K562 (cell line): ENCODE data around the gene EFEMP2. TPM values are rescaled to one million over a fixed set of nuclear protein-coding genes. Genes with fewer than 3 reads are reported as not detected.

Experiments used
- DACH1 ChIP-seq: fragments of 450-650 bp; IDR thresholded peaks from 2 replicates; pipeline ENCODE4 v1.6.1; 2018; ENCODE audit not compliant: partially characterized antibody
- DPF2 ChIP-seq: fragments of 450-650 bp; IDR thresholded peaks from 2 replicates; pipeline ENCODE4 v1.6.1; 2016
- GABPA ChIP-seq: fragments of 200-800 bp; sonication (Bioruptor generic); conservative IDR thresholded peaks from 2 replicates; pipeline ENCODE4 v1.6.1; 2016; ENCODE audit warnings: low read depth, missing genetic modification characterization, missing compliant biosample characterization
- GATAD2B ChIP-seq: fragments of 450-650 bp; IDR thresholded peaks from 2 replicates; pipeline ENCODE4 v1.6.1; 2017; ENCODE audit warnings: mild to moderate bottlenecking, borderline replicate concordance
- JUNB ChIP-seq: fragments of 450-650 bp; formaldehyde crosslinking; conservative IDR thresholded peaks from 2 replicates; pipeline ENCODE4 v1.4.0; 2020; ENCODE audit warnings: mild to moderate bottlenecking
- LEF1 ChIP-seq: fragments of 450-650 bp; IDR thresholded peaks from 2 replicates; pipeline ENCODE4 v1.6.1; 2016; ENCODE audit warnings: mild to moderate bottlenecking
- NFIX ChIP-seq: fragments of 250-450 bp; sonication (Bioruptor Pico); IDR thresholded peaks from 2 replicates; pipeline ENCODE4 v1.4.0; 2020; ENCODE audit warnings: low read depth, mild to moderate bottlenecking, moderate library complexity
- SMARCA4 ChIP-seq: fragments of 450-650 bp; IDR thresholded peaks from 2 replicates; pipeline ENCODE4 v1.6.1; 2016
- polyA plus RNA-seq, 8 experiments: library from polyadenylated mRNA; depleted of rRNA in 4 of 8; stranded (reverse) in 5 of 8; unstranded in 3 of 8; fragments of >200 nt; fragmentation: Nextera tagmentation in 2 of 8; fragmentation: Illumina TruSeq in 1 of 8; extraction: Ambion mirVana in 2 of 8; extraction: Trizol in 1 of 8; gene quantifications; 2 replicates each; pipeline versions ENCODE4 v1.2.1 to v1.2.3, GENCODE V29; 2011 to 2014; ENCODE audit warnings: inconsistent platforms in 1 of 8, missing spikeins in 1 of 8
- total RNA-seq, 7 experiments: library from RNA; depleted of rRNA in 6 of 7; stranded (reverse); fragments of >200 nt in 6 of 7; fragmentation: Illumina TruSeq in 2 of 7; extraction: Trizol in 2 of 7; gene quantifications; 2 replicates each; pipeline versions ENCODE4 v1.2.1 to v1.2.3, GENCODE V29; 2011 to 2021; ENCODE audit warnings: low replicate concordance in 1 of 7
- TF ChIP-seq, protein P1 (sequence below): sonication (generic); formaldehyde crosslinking; IDR thresholded peaks from 2 replicates; pipeline ENCODE4 v1.8.0; 2022; ENCODE audit warnings: mild to moderate bottlenecking, missing genetic modification reagents
- TF ChIP-seq, protein P2 (sequence below): fragments of 250-450 bp; sonication (Bioruptor Pico); IDR thresholded peaks from 2 replicates; pipeline ENCODE4 v1.5.0; 2021; ENCODE audit warnings: mild to moderate bottlenecking, moderate library complexity
- TF ChIP-seq, protein P3 (sequence below), 2 experiments: IDR thresholded peaks; 2 replicates each; pipeline ENCODE4 v1.6.1; 2012; ENCODE audit warnings: improper control_type of control experiment in 2 of 2, low read depth in 2 of 2, low read length in 2 of 2, borderline replicate concordance in 1 of 2
- TF ChIP-seq, protein P4 (sequence below): sonication (generic); formaldehyde crosslinking; IDR thresholded peaks from 2 replicates; pipeline ENCODE4 v1.8.0; 2023; ENCODE audit warnings: mild to moderate bottlenecking, missing genetic modification reagents
- TF ChIP-seq, protein P5 (sequence below): fragments of 250-450 bp; sonication (Bioruptor Pico); IDR thresholded peaks from 2 replicates; pipeline ENCODE4 v1.8.0; 2021; ENCODE audit warnings: borderline replicate concordance, mild to moderate bottlenecking, moderate library complexity; ENCODE audit not compliant: poor library complexity, severe bottlenecking
- TF ChIP-seq, protein P6 (sequence below): fragments of 450-650 bp; formaldehyde crosslinking; IDR thresholded peaks from 2 replicates; pipeline ENCODE4 v1.4.0; 2022; ENCODE audit warnings: missing genetic modification characterization

EFEMP2 gene
- total and polyA plus RNA-seq, 9 of the 15 experiments (the other 6 are each of a cell fraction or from before 2014, with no cell fraction given), result 0.07 to 2.9 (median 0.69) TPM; not detected in 1

DNA sequence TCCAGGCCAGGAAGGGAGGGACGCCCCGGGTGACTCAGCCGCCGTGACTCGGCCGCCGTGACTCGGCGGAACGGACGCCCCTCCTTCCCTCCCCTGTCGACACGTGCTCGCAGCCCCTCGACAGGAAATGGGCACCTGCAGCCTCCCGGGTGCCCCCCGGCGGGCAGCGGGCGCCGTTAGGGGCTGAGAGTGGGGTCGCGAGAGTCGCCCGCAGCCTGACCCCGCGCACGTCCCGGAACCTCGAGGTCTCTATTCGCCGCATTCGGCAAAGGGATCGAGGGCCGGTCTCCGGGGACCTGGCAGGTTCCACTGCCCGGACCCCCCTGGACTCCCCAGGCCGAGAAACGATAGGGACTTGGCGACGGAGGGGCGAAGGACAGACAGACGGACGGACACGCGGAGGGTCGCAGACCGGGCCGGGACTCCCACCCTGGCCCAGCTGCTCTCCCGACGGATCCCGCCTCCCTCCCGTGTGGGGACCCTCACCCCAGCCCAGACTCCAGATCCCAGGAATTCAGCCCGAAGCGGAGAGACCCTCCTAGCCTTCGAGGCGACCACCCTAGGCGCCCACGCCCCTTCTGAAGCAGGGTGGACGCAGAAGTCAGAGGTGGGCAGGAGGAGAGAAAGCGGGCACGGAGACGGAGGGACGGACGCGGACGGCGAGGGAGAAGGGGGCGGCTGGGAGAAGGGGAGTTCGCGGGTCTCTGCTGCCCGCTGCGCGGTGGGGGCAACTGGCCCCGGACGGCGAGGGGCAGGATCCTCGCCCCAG is 26.9 kb upstream of the EFEMP2 start (continued):
- TF ChIP-seq, protein P1, sequence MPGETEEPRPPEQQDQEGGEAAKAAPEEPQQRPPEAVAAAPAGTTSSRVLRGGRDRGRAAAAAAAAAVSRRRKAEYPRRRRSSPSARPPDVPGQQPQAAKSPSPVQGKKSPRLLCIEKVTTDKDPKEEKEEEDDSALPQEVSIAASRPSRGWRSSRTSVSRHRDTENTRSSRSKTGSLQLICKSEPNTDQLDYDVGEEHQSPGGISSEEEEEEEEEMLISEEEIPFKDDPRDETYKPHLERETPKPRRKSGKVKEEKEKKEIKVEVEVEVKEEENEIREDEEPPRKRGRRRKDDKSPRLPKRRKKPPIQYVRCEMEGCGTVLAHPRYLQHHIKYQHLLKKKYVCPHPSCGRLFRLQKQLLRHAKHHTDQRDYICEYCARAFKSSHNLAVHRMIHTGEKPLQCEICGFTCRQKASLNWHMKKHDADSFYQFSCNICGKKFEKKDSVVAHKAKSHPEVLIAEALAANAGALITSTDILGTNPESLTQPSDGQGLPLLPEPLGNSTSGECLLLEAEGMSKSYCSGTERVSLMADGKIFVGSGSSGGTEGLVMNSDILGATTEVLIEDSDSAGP, result 0 out of 2 replicates have a peak, but pooled peaks have one; percentile 11
- TF ChIP-seq SMARCA4 (peak; percentile 66), DACH1 (no peak), NFIX (CRISPR knock-in tag) (no peak), GABPA (tag) (peak; percentile 70), GATAD2B (no peak; the same call in 1 of the 2 replicates), JUNB (CRISPR knock-in tag) (peak; percentile 51; the same call in 1 of the 2 replicates), DPF2 (peak; percentile 77), LEF1 (no peak)
- TF ChIP-seq, protein P2, sequence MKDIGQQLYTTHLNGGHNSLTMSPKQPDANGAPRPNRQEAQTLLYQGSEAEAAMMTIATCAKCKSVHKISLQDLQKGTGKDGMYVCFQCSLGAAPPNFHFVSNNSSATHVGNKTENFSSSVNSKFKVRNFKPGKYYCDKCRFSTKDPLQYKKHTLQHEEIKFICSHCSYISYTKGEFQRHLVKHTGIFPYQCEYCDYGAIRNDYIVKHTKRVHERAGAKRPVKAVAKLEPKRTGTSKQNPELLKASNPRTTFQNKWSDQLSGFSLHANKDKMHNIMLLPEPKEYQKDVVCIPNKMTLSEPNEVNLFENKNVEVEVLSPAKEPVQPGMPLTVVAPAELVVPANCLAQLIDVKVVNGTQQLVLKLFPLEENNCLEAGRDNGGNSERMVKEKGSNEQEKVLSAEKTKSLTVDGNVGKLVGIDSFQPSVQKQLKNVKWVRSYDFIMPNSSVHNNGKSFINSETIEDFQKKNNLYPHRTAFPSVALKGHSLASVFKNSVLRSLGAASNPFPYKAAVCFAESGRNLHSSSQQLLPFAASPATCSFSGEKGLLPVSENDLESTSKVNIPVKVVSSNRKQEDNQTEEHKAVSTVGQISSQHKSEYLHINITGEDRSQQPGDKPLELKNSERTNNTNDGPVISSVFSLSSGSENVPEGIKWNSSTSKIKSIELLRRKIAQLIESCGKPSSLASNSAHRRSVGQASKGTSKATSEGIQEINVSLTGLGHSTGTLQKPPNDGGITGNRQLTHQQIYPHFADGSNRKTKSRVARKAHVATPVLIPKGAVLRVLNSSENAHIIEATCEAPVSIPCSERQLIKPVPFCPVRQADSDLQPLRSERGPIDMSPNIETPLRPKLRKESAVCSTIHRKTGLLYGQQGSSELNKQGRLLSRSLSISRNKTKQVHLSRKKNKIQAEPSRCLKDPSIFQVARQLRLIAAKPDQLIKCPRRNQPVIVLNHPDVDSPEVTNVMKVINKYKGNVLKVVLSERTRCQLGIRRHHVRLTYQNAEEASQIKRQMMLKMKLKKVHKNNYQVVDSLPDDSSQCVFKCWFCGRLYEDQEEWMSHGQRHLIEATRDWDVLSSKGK (CRISPR knock-in tag), result no peak
- TF ChIP-seq, protein P3, sequence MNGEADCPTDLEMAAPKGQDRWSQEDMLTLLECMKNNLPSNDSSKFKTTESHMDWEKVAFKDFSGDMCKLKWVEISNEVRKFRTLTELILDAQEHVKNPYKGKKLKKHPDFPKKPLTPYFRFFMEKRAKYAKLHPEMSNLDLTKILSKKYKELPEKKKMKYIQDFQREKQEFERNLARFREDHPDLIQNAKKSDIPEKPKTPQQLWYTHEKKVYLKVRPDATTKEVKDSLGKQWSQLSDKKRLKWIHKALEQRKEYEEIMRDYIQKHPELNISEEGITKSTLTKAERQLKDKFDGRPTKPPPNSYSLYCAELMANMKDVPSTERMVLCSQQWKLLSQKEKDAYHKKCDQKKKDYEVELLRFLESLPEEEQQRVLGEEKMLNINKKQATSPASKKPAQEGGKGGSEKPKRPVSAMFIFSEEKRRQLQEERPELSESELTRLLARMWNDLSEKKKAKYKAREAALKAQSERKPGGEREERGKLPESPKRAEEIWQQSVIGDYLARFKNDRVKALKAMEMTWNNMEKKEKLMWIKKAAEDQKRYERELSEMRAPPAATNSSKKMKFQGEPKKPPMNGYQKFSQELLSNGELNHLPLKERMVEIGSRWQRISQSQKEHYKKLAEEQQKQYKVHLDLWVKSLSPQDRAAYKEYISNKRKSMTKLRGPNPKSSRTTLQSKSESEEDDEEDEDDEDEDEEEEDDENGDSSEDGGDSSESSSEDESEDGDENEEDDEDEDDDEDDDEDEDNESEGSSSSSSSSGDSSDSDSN (IDR thresholded peaks at IDR 0.05; ENCODE audit: borderline replicate concordance in 1 of 2, low read depth in 2 of 2, low read length in 2 of 2), result no peak
- TF ChIP-seq, protein P4, sequence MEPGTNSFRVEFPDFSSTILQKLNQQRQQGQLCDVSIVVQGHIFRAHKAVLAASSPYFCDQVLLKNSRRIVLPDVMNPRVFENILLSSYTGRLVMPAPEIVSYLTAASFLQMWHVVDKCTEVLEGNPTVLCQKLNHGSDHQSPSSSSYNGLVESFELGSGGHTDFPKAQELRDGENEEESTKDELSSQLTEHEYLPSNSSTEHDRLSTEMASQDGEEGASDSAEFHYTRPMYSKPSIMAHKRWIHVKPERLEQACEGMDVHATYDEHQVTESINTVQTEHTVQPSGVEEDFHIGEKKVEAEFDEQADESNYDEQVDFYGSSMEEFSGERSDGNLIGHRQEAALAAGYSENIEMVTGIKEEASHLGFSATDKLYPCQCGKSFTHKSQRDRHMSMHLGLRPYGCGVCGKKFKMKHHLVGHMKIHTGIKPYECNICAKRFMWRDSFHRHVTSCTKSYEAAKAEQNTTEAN (CRISPR knock-in tag), result no peak
- TF ChIP-seq, protein P5, sequence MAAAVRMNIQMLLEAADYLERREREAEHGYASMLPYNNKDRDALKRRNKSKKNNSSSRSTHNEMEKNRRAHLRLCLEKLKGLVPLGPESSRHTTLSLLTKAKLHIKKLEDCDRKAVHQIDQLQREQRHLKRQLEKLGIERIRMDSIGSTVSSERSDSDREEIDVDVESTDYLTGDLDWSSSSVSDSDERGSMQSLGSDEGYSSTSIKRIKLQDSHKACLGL (CRISPR knock-in tag), result peak; percentile 59
- TF ChIP-seq, protein P6, sequence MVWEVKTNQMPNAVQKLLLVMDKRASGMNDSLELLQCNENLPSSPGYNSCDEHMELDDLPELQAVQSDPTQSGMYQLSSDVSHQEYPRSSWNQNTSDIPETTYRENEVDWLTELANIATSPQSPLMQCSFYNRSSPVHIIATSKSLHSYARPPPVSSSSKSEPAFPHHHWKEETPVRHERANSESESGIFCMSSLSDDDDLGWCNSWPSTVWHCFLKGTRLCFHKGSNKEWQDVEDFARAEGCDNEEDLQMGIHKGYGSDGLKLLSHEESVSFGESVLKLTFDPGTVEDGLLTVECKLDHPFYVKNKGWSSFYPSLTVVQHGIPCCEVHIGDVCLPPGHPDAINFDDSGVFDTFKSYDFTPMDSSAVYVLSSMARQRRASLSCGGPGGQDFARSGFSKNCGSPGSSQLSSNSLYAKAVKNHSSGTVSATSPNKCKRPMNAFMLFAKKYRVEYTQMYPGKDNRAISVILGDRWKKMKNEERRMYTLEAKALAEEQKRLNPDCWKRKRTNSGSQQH (CRISPR knock-in tag), result 0 out of 2 replicates have a peak, but pooled peaks have one; percentile 20
